IMR-90 (cell line): Measurements from ENCODE around the gene CDH26. TPM values are rescaled to one million over a fixed set of nuclear protein-coding genes. Genes with fewer than 3 reads are reported as not detected.

Source experiments
- ATAC-seq: fragments of 200-7000 bp; cut with Tn5 transposase; 2 replicates; pipeline ENCODE4 v1.9.1; 2020; ENCODE audit warnings: low read depth, mild to moderate bottlenecking, moderate library complexity
- BruUV-seq: library from RNA; stranded (reverse); fragments of 400-500 nt; replicated peaks from 2 replicates; lab custom pipeline; 2021; lab: Mats Ljungman, UMichigan
- CTCF ChIA-PET: fragments of 300-600 bp; formaldehyde crosslinking; extraction: SDS; loops from one replicate; lab custom pipeline; 2021; ENCODE audit warnings: antibody characterized with exemption; lab: Yijun Ruan, JAX
- POLR2A ChIA-PET: fragments of 300-600 bp; sonication (Branson Sonifier 250); formaldehyde crosslinking; loops from one replicate; lab custom pipeline; 2022; ENCODE audit warnings: antibody characterized with exemption; ENCODE audit not compliant: unreplicated experiment; lab: Charles Lee
- DNase-seq: peaks from one replicate; pipeline ENCODE4 v3.0.0; 2013
- H2AFZ ChIP-seq: replicated peaks from 2 replicates; pipeline ENCODE3; 2013; ENCODE audit warnings: low read length, mild to moderate bottlenecking; ENCODE audit not compliant: poor library complexity
- H2AK5ac ChIP-seq: 2 replicates; pipeline ENCODE4 v1.6.1; 2013; ENCODE audit warnings: low read depth, low read length, inconsistent platforms
- H2AK9ac ChIP-seq: replicated peaks from 2 replicates; pipeline ENCODE3; 2013; ENCODE audit warnings: mild to moderate bottlenecking, low read depth, low read length, moderate library complexity; ENCODE audit not compliant: poor library complexity
- H2BK120ac ChIP-seq: 2 replicates; pipeline ENCODE4 v1.6.1; 2013; ENCODE audit warnings: low read depth, low read length, inconsistent platforms
- H2BK15ac ChIP-seq: 3 replicates; pipeline ENCODE4 v1.6.1; 2013; ENCODE audit warnings: low read depth, low read length, inconsistent platforms
- H2BK20ac ChIP-seq: 2 replicates; pipeline ENCODE4 v1.6.1; 2013; ENCODE audit warnings: low read depth, mild to moderate bottlenecking, inconsistent platforms, low read length, moderate library complexity
- H2BK5ac ChIP-seq: 2 replicates; pipeline ENCODE4 v1.6.1; 2013; ENCODE audit warnings: mild to moderate bottlenecking, low read depth, low read length, inconsistent platforms; ENCODE audit not compliant: poor library complexity, severe bottlenecking
- H3K14ac ChIP-seq: replicated peaks from 2 replicates; pipeline ENCODE4 v1.6.1; 2013; ENCODE audit warnings: low read depth, low read length, inconsistent platforms
- H3K18ac ChIP-seq: 2 replicates; pipeline ENCODE4 v1.6.1; 2013; ENCODE audit warnings: low read depth, low read length, control low read depth
- H3K23ac ChIP-seq: 2 replicates; pipeline ENCODE4 v1.6.1; 2013; ENCODE audit warnings: low read depth, low read length, inconsistent platforms
- H3K27ac ChIP-seq: 2 replicates; pipeline ENCODE4 v1.5.1; 2013; ENCODE audit warnings: mild to moderate bottlenecking, control low read depth, low read length; ENCODE audit not compliant: insufficient read depth
- H3K27me3 ChIP-seq: 2 replicates; pipeline ENCODE4 v1.6.1; 2013; ENCODE audit warnings: low read length; ENCODE audit not compliant: control insufficient read depth, insufficient read depth
- H3K36me3 ChIP-seq: 2 replicates; pipeline ENCODE4 v1.6.1; 2013; ENCODE audit warnings: low read length, mixed read lengths; ENCODE audit not compliant: control insufficient read depth, insufficient read depth
- H3K4ac ChIP-seq: 2 replicates; pipeline ENCODE4 v1.6.1; 2013; ENCODE audit warnings: low read depth, low read length, inconsistent platforms
- H3K4me1 ChIP-seq: 2 replicates; pipeline ENCODE4 v1.6.1; 2013; ENCODE audit warnings: low read length, mixed read lengths; ENCODE audit not compliant: control insufficient read depth, insufficient read depth
- H3K4me2 ChIP-seq: 2 replicates; pipeline ENCODE4 v1.6.1; 2013; ENCODE audit warnings: low read depth, mild to moderate bottlenecking, control low read depth, low read length, moderate library complexity
- H3K4me3 ChIP-seq: 2 replicates; pipeline ENCODE4 v1.5.1; 2013; ENCODE audit warnings: low read depth, mild to moderate bottlenecking, control low read depth, low read length, moderate library complexity; ENCODE audit not compliant: insufficient read depth
- H3K56ac ChIP-seq: 2 replicates; pipeline ENCODE4 v1.6.1; 2013; ENCODE audit warnings: low read length, inconsistent platforms; ENCODE audit not compliant: insufficient read depth; ENCODE audit errors: extremely low read depth
- H3K79me1 ChIP-seq, 2 experiments: 2 replicates each; pipeline ENCODE4 v1.6.1; 2013; ENCODE audit warnings: low read length in 2 of 2, inconsistent platforms in 1 of 2, low read depth in 1 of 2
- H3K9ac ChIP-seq: 2 replicates; pipeline ENCODE4 v1.6.1; 2013; ENCODE audit warnings: low read depth, low read length, control low read depth
- H3K9me1 ChIP-seq: 2 replicates; pipeline ENCODE4 v1.6.1; 2013; ENCODE audit warnings: low read length, inconsistent platforms; ENCODE audit not compliant: insufficient read depth
- H3K9me3 ChIP-seq: 2 replicates; pipeline ENCODE4 v1.6.1; 2013; ENCODE audit warnings: low read length; ENCODE audit not compliant: control insufficient read depth, insufficient read depth
- H4K20me1 ChIP-seq: 2 replicates; pipeline ENCODE4 v1.6.1; 2013; ENCODE audit warnings: low read length, inconsistent platforms; ENCODE audit not compliant: insufficient read depth
- H4K5ac ChIP-seq: 2 replicates; pipeline ENCODE4 v1.6.1; 2013; ENCODE audit warnings: mild to moderate bottlenecking, low read depth, low read length, control low read depth
- H4K8ac ChIP-seq, 2 experiments: 2 replicates each; pipeline ENCODE4 v1.6.1; 2013; ENCODE audit warnings: low read depth in 2 of 2, low read length in 2 of 2, control low read depth in 1 of 2, inconsistent platforms in 1 of 2
- H4K91ac ChIP-seq: 2 replicates; pipeline ENCODE4 v1.6.1; 2013; ENCODE audit warnings: low read depth, low read length, inconsistent platforms; ENCODE audit not compliant: insufficient read depth
- CTCF ChIP-seq: conservative IDR thresholded peaks from 2 replicates; pipeline ENCODE4 v1.5.1; 2012; ENCODE audit warnings: mild to moderate bottlenecking, low read depth, low read length, improper control_type of control experiment
- MXI1 ChIP-seq: IDR thresholded peaks from 2 replicates; pipeline ENCODE4 v1.6.1; 2012; ENCODE audit warnings: low read depth, mild to moderate bottlenecking, low read length, moderate library complexity, borderline replicate concordance
- WGBS, 2 experiments: methylation state at CpG; one replicate each; pipeline versions ENCODE4 v1.1.5 to v1.1.7; 2013; ENCODE audit warnings: missing lambda C conversion rate in 2 of 2; ENCODE audit not compliant: insufficient read length in 1 of 2; ENCODE audit errors: extremely low coverage in 2 of 2; 5-methylcytosine and 5-hydroxymethylcytosine counted together
- dilution Hi-C: fragments of 300-500 bp; cut with HindIII; formaldehyde crosslinking; loops from one replicate; pipeline ENCODE4 v1.14.3; 2018; ENCODE audit warnings: low sequenced_read_pairs; ENCODE audit not compliant: unreplicated experiment
- in situ Hi-C: fragments of 300-500 bp; cut with MboI; formaldehyde crosslinking; loops from 3 replicates; pipeline ENCODE4 v1.14.3; 2019; ENCODE audit warnings: low sequenced_read_pairs, inconsistent platforms, mixed read lengths
- intact Hi-C: fragments of 100-400 bp; cut with micrococcal nuclease; formaldehyde crosslinking; loops from 2 replicates; pipeline ENCODE4 v1.10.0; 2022
- polyA plus RNA-seq, 3 experiments: library from polyadenylated mRNA; depleted of rRNA; stranded (reverse); fragments of >200 nt; gene quantifications; 2 replicates each; pipeline ENCODE4 v1.2.3, GENCODE V29; 2012; ENCODE audit warnings: low replicate concordance in 1 of 3
- total RNA-seq: library from RNA; depleted of rRNA; stranded (reverse); fragments of >200 nt; gene quantifications from 2 replicates; pipeline ENCODE4 v1.2.3, GENCODE V29; 2012

Gene CDH26
- total and polyA plus RNA-seq, 2 of the 4 experiments (the other 2 are of a cell fraction): not detected

DNA sequence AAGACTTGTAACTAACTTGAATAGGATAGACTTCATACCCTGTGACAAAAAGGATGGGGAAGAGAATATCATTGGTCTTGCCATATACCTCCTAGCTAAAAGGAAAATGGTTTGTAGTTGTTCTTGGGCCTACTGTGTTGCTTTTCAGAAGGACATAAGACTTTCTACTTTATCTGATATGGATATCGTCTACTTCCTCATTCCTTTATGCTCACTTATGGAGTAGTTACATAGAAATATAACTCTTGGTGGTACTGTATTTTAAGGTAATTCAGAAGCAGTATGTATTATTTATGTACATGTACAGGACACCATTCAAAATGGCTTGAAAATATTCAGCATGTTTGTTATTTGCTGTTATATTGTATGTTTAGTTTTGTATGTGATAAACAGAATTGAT, 10.0 kb upstream of the CDH26 start:
- Histone ChIP-seq H2BK5ac (no peak overlapping the region), H2AFZ (no peak overlapping the region), H4K91ac (no peak overlapping the region), H3K9me1 (no peaks in the 10 kb centered on the region), H4K20me1 (no peaks in the 10 kb centered on the region), H2AK9ac (no peak overlapping the region), H3K18ac (no peak overlapping the region), H3K27ac (no peak overlapping the region), H3K14ac (no peak overlapping the region), H3K4ac (no peak overlapping the region), H3K23ac (no peak overlapping the region), H3K79me1 (no peaks in the 10 kb centered on the region), H3K4me1 (peaks cover 2% of the 10 kb centered on the region), H2AK5ac (no peak overlapping the region), H3K4me3 (no peak overlapping the region), H2BK120ac (no peak overlapping the region), H3K27me3 (no peaks in the 10 kb centered on the region), H3K9me3 (no peaks in the 10 kb centered on the region), H2BK15ac (no peak overlapping the region), H4K8ac (no peak overlapping the region), H3K56ac (no peak overlapping the region), H2BK20ac (no peak overlapping the region), H3K36me3 (peaks cover 11% of the 10 kb centered on the region), H3K9ac (no peak overlapping the region), H4K5ac (no peak overlapping the region), H3K4me2 (no peak overlapping the region)
- TF ChIP-seq MXI1 (no peak), CTCF (no peak)
- BruUV-seq: no TSS peak
- in situ Hi-C loops (no loop called here), intact Hi-C loops (loop anchor here (2.0 to 10.0 kb wide), 5 partner anchors 109 to 1237 kb away; no protein-coding TSS in a partner anchor), dilution Hi-C loops (no loop called here)
- CTCF ChIA-PET: interaction anchor here (0.7 kb wide), 1 partner anchor 182 kb away, joined by 9 read pairs; no protein-coding TSS in a partner anchor
- POLR2A ChIA-PET: no interaction called here
- WGBS, 2 experiments: no CpG with 5 or more reads among the region's 1 CpG
- ATAC-seq (no peak), DNase-seq (no peak)
